Hepatocyte (in vitro differentiated cells): Measurements from ENCODE around the gene GPR65.

Experiments
- CTCF ChIP-seq: fragments of 200-600 bp; sonication (generic); IDR thresholded peaks from 2 replicates; pipeline ENCODE4 v1.5.1; 2016; ENCODE audit warnings: antibody characterized with exemption, mild to moderate bottlenecking; ENCODE audit not compliant: poor library complexity
- EZH2 ChIP-seq: fragments of 200-600 bp; sonication (generic); IDR thresholded peaks from 2 replicates; pipeline ENCODE4 v1.6.1; 2016; ENCODE audit warnings: antibody characterized with exemption, mild to moderate bottlenecking, borderline replicate concordance
- EZH2phosphoT487 ChIP-seq: fragments of 200-600 bp; sonication (generic); IDR thresholded peaks from one replicate; pipeline ENCODE4 v1.6.1; 2018; ENCODE audit warnings: antibody characterized with exemption, mild to moderate bottlenecking, low read depth, moderate library complexity; ENCODE audit not compliant: unreplicated experiment, severe bottlenecking

DNA sequence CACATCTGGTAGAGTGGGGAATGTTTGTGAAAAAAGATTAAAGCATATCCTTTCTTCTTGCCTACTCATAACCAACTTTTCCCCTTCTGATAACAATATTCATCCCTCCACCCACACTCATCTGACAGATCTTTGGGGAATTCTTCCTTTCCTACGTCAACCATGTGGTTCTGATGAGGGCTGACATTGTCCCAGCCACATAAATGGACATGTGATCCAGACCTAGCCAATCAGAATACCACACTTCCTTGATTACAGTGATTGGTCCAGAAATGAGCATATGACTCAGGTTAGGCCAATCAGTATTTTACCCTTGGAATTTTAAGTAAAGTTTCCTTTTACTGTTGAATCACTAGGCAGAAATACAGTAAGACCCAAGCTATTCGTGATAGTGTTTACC lies 58.9 kb downstream of the GPR65 start:
- TF ChIP-seq CTCF (no peak), EZH2phosphoT487 (no peak), EZH2 (no peak)
